B cell (primary cell): Measurements from ENCODE around the gene SF1. TPM values are rescaled to one million over a fixed set of nuclear protein-coding genes. Genes with fewer than 3 reads are reported as not detected.

ENCODE experiments used
- ATAC-seq: fragments of 200-7000 bp; cut with Tn5 transposase; one replicate; pipeline ENCODE4 v1.10.0; 2021; ENCODE audit warnings: low read depth, mild to moderate bottlenecking, moderate number of reproducible peaks, moderate library complexity
- CTCF ChIA-PET: fragments of 350-600 bp; sonication (Branson Sonifier 250); formaldehyde crosslinking; loops from one replicate; lab custom pipeline; 2021; ENCODE audit warnings: antibody characterized with exemption, inconsistent platforms; lab: Charles Lee
- POLR2A ChIA-PET: fragments of 350-600 bp; sonication (Branson Sonifier 250); formaldehyde crosslinking; loops from one replicate; lab custom pipeline; 2021; ENCODE audit warnings: antibody characterized with exemption; lab: Charles Lee
- DNase-seq: peaks from one replicate; pipeline ENCODE4 v3.0.0; 2013
- H2AFZ ChIP-seq: 2 replicates; pipeline ENCODE4 v1.6.1; 2012; ENCODE audit warnings: mild to moderate bottlenecking, low read depth, low read length; ENCODE audit not compliant: insufficient read depth, poor library complexity, severe bottlenecking
- H3K27ac ChIP-seq, 2 donors: 1 replicate in 1 of 2; 2 replicates in 1 of 2; pipeline ENCODE4 v1.5.1; 2012 to 2013; ENCODE audit warnings: low read length in 2 of 2, mild to moderate bottlenecking in 2 of 2, moderate library complexity in 1 of 2
- H3K27me3 ChIP-seq, 4 experiments: fragments of 200-600 bp in 1 of 4; sonication (generic) in 1 of 4; replicated peaks in 1 of 4; 1 replicate in 2 of 4; 2 replicates in 2 of 4; pipeline versions ENCODE4 v1.6.1 to v1.7.0; 2013 to 2016; ENCODE audit warnings: low read length in 3 of 4, mild to moderate bottlenecking in 2 of 4, mixed read lengths in 1 of 4, moderate library complexity in 1 of 4; ENCODE audit not compliant: insufficient read depth in 4 of 4, control insufficient read depth in 3 of 4; ENCODE audit errors: control extremely low read depth in 1 of 4
- H3K36me3 ChIP-seq, 2 experiments: replicated peaks in 1 of 2; 1 replicate in 1 of 2; 2 replicates in 1 of 2; pipeline versions ENCODE4 v1.6.1 to v1.7.1; 2013; ENCODE audit warnings: low read length in 1 of 2; ENCODE audit not compliant: insufficient read depth in 2 of 2, control insufficient read depth in 1 of 2; ENCODE audit errors: control extremely low read depth in 1 of 2, extremely low read depth in 1 of 2
- H3K4me1 ChIP-seq, 2 donors: fragments of 200-600 bp in 1 of 2; sonication (generic) in 1 of 2; 1 replicate in 1 of 2; 2 replicates in 1 of 2; pipeline versions ENCODE4 v1.5.1 to v1.6.1; 2013 to 2017; ENCODE audit warnings: low read length in 2 of 2; ENCODE audit not compliant: control insufficient read depth in 2 of 2, insufficient read depth in 2 of 2
- H3K4me2 ChIP-seq: replicated peaks from 2 replicates; pipeline ENCODE3; 2012; ENCODE audit warnings: mild to moderate bottlenecking, low read depth, low read length; ENCODE audit not compliant: poor library complexity, severe bottlenecking
- H3K4me3 ChIP-seq, 5 experiments: fragments of 200-600 bp in 1 of 5; sonication (generic) in 1 of 5; 1 replicate in 3 of 5; 2 replicates in 2 of 5; pipeline versions ENCODE4 v1.5.1 to v1.7.0; 2011 to 2016; ENCODE audit warnings: low read length in 4 of 5, mild to moderate bottlenecking in 4 of 5, low read depth in 2 of 5, control low read depth in 1 of 5, moderate library complexity in 1 of 5; ENCODE audit not compliant: insufficient read depth in 1 of 5; ENCODE audit errors: control extremely low read depth in 1 of 5, extremely low read depth in 1 of 5
- H3K79me2 ChIP-seq: fragments of 200-600 bp; sonication (generic); one replicate; pipeline ENCODE4 v1.6.0; 2016; ENCODE audit warnings: low read length; ENCODE audit not compliant: control insufficient read depth, insufficient read depth
- H3K9ac ChIP-seq: fragments of 200-600 bp; sonication (generic); 2 replicates; pipeline ENCODE4 v1.6.1; 2017; ENCODE audit warnings: mild to moderate bottlenecking, low read length, moderate library complexity
- H3K9me3 ChIP-seq, 3 donors: one replicate each; pipeline versions ENCODE4 v1.6.1 to v1.7.1; 2013; ENCODE audit warnings: low read length in 2 of 3; ENCODE audit not compliant: control insufficient read depth in 2 of 3, insufficient read depth in 1 of 3; ENCODE audit errors: control extremely low read depth in 1 of 3
- H4K20me1 ChIP-seq: 2 replicates; pipeline ENCODE4 v1.6.0; 2012; ENCODE audit warnings: mild to moderate bottlenecking, low read length; ENCODE audit not compliant: insufficient read depth, control insufficient read depth, poor library complexity, severe bottlenecking
- H3K27ac Mint-ChIP-seq: one replicate; pipeline ENCODE4 v1.8.0; 2021; ENCODE audit warnings: mixed read lengths
- H3K27me3 Mint-ChIP-seq: one replicate; pipeline ENCODE4 v1.8.0; 2021; ENCODE audit warnings: mixed read lengths
- H3K4me1 Mint-ChIP-seq: one replicate; pipeline ENCODE4 v1.8.0; 2021; ENCODE audit warnings: mixed read lengths
- H3K4me3 Mint-ChIP-seq: one replicate; pipeline ENCODE4 v1.8.0; 2021; ENCODE audit warnings: mixed read lengths
- H3K9me3 Mint-ChIP-seq: one replicate; pipeline ENCODE4 v1.8.0; 2022; ENCODE audit warnings: mixed read lengths; ENCODE audit not compliant: insufficient read depth
- CTCF ChIP-seq: fragments of 200-600 bp; IDR thresholded peaks from one replicate; pipeline ENCODE4 v1.8.0; 2022; ENCODE audit warnings: antibody characterized with exemption, mild to moderate bottlenecking
- EZH2 ChIP-seq: IDR thresholded peaks from 2 replicates; pipeline ENCODE4 v1.6.1; 2012; ENCODE audit warnings: borderline replicate concordance, low read depth, mild to moderate bottlenecking, moderate library complexity, low read length; ENCODE audit not compliant: insufficient read depth, poor library complexity, severe bottlenecking
- WGBS: methylation state at CpG from one replicate; pipeline ENCODE4 v1.1.5; 2013; ENCODE audit warnings: missing lambda C conversion rate; ENCODE audit not compliant: insufficient coverage; 5-methylcytosine and 5-hydroxymethylcytosine counted together
- intact Hi-C: fragments of 100-400 bp; cut with micrococcal nuclease; formaldehyde crosslinking; loops from one replicate; pipeline ENCODE4 v1.10.0; 2022
- polyA plus RNA-seq: library from polyadenylated mRNA; depleted of rRNA; stranded (reverse); fragments of >200 nt; gene quantifications from 2 replicates; pipeline ENCODE4 v1.2.3, GENCODE V29; 2012
- total RNA-seq, 2 donors: library from RNA; stranded (reverse); fragments of 120-200 nt in 1 of 2; gene quantifications; 1 replicate in 1 of 2; 2 replicates in 1 of 2; pipeline versions ENCODE4 v1.2.3 to v1.2.4, GENCODE V29; 2013 to 2022

The SF1 gene
- total and polyA plus RNA-seq, 2 donors (not counting 1 experiment from before 2014, with no cell fraction given), result 369 to 931 TPM

DNA sequence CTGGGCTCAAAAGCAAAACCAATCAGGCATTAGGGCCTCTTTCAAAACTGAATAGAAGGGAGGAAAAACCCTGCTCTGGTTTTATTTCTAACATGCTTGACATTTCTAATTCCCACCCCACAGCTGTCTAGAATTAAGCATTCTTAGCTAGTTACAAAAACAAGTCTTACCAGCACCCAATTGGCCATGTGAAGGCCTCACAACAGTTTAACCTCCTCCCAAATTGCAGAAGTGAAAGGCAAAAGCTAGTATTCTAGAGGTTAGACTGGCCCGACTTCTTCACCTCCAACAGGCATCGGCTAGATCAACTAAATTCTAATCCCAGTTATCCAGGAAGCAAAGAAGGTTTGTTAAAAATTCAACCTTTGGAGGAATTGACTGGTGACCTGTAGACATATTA, 6.5 kb downstream of the SF1 start:
- Mint-ChIP-seq H3K4me3 (peak overlapping the region; percentile 79), H3K27me3 (no peaks in the 10 kb centered on the region), H3K9me3 (no peaks in the 10 kb centered on the region), H3K4me1 (peaks cover 96% of the 10 kb centered on the region), H3K27ac (peak overlapping the region; percentile 84)
- CTCF ChIA-PET, result interaction anchor here (0.5 to 12.2 kb wide), 13 partner anchors 9 to 340 kb away, joined by 3 to 280 read pairs (median 5); partner anchors contain the start of genes MAP4K2, RASGRP2 and TM7SF2
- H3K79me2 ChIP-seq, result peaks cover 89% of the 10 kb centered on the region
- peaks cover 94% of the 10 kb centered on the region in 2 donors for H3K4me1 ChIP-seq
- H3K36me3 ChIP-seq, result peaks cover 10 to 98% of the 10 kb centered on the region in 2 experiments
- H3K27ac ChIP-seq, result peak overlapping the region; percentile 84 to 94
- POLR2A ChIA-PET, result interaction anchor here (0.6 to 3.1 kb wide), 17 partner anchors 9 to 1118 kb away, joined by 3 to 47 read pairs (median 5); partner anchors contain the start of genes FAU, MRPL49, PYGM and RASGRP2
- peak overlapping the region; percentile 73 for H3K4me2 ChIP-seq
- TF ChIP-seq EZH2 (no peak), CTCF (no peak)
- peak; percentile 85 for ATAC-seq
- no peaks in the 10 kb centered on the region for H3K27me3 ChIP-seq
- no peaks in the 10 kb centered on the region for H3K9me3 ChIP-seq
- no CpG with 5 or more reads among the region's 2 CpGs for WGBS
- intact Hi-C loops, result loop anchor here (1.0 kb wide), 2 partner anchors 8 to 27 kb away; no protein-coding TSS in a partner anchor
- H3K9ac ChIP-seq, result peak overlapping the region; percentile 53
- H3K4me3 ChIP-seq, result peak overlapping the region; percentile 14 to 59 (median 42)
- H4K20me1 ChIP-seq, result peaks cover 91% of the 10 kb centered on the region
- DNase-seq, result peak; percentile 79
- no peak overlapping the region for H2AFZ ChIP-seq

DNA sequence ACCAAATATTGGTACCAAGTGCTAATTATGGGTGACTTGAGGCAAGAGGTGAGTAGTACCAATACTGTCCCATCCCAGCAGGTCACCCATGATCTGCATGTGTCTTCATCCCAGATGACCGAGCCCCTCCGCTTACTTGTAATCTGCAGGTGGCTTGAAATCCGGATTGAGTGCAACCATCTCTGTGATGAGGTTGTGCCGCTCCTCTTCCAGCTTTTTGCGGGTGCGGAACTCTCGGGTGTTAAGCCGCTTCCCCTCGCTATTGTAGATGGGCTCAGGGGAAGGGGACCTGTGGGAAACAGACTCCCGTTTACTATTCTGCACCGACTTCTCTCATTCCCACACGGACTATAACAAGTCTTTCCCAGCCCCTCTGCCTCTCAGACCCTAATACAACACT, 8.2 kb downstream of the SF1 start:
- Histone ChIP-seq H2AFZ (no peak overlapping the region), H3K4me3 (no peak overlapping the region), H3K9me3 (no peaks in the 10 kb centered on the region), H3K4me2 (peak overlapping the region; percentile 73), H3K4me1 (peaks cover 82 to 95% of the 10 kb centered on the region in 2 donors), H3K36me3 (peaks cover 13 to 94% of the 10 kb centered on the region in 2 experiments), H3K79me2 (peaks cover 81% of the 10 kb centered on the region), H4K20me1 (peaks cover 85% of the 10 kb centered on the region), H3K27ac (peak overlapping the region in 1 of 2 donors; percentile 94), H3K27me3 (no peaks in the 10 kb centered on the region), H3K9ac (no peak overlapping the region)
- H3K9me3 Mint-ChIP-seq, result no peaks in the 10 kb centered on the region
- H3K27me3 Mint-ChIP-seq, result no peaks in the 10 kb centered on the region
- ATAC-seq (no peak), DNase-seq (no peak)
- no peak for TF ChIP-seq CTCF
- ChIA-PET CTCF (interaction anchor here (2.7 to 12.2 kb wide), 3 partner anchors 16 to 81 kb away, joined by 12 to 280 read pairs (median 13); partner anchors contain the start of gene RASGRP2), POLR2A (interaction anchor here (3.1 kb wide), 1 partner anchor 26 kb away, joined by 47 read pairs; the partner anchor contains the start of gene RASGRP2)
- H3K4me3 Mint-ChIP-seq, result peak overlapping the region; percentile 55
- peak overlapping the region; percentile 84 for H3K27ac Mint-ChIP-seq
- intact Hi-C loops, result no loop called here
- H3K4me1 Mint-ChIP-seq, result peaks cover 89% of the 10 kb centered on the region
- 90% methylated on average over 2 of the region's 12 CpGs for WGBS
